HL-60 (cell line): ENCODE measurements around the gene S1PR3.

ENCODE experiments used
- CTCF ChIP-seq: IDR thresholded peaks from one replicate; pipeline ENCODE4 v1.5.1; 2011; ENCODE audit warnings: low read length, control low read depth, inconsistent platforms; ENCODE audit not compliant: insufficient read depth
- GABPA ChIP-seq: IDR thresholded peaks from 2 replicates; pipeline ENCODE4 v1.6.1; 2012; ENCODE audit warnings: low read depth
- POLR2AphosphoS5 ChIP-seq: IDR thresholded peaks from 2 replicates; pipeline ENCODE4 v1.6.1; 2012; ENCODE audit warnings: low read depth
- REST ChIP-seq: IDR thresholded peaks from 2 replicates; pipeline ENCODE4 v1.6.1; 2012; ENCODE audit warnings: low read depth; ENCODE audit not compliant: insufficient replicate concordance
- SPI1 ChIP-seq: IDR thresholded peaks from 2 replicates; pipeline ENCODE4 v1.6.1; 2012; ENCODE audit warnings: low read depth, mild to moderate bottlenecking, borderline replicate concordance

GRCh38 chr9:88974641-88975040 is 16.6 kb upstream of the S1PR3 start:
- no peak for TF ChIP-seq CTCF
- no peak for TF ChIP-seq GABPA
- TF ChIP-seq POLR2AphosphoS5, result no peak
- TF ChIP-seq REST, result no peak
- TF ChIP-seq SPI1, result no peak
